HepG2 (cell line): ENCODE measurements around the gene FRMD4B. TPM values are rescaled to one million over a fixed set of nuclear protein-coding genes. Genes with fewer than 3 reads are reported as not detected.
A peak's percentile ranks its signal among the peaks of the same experiment; 100 is the strongest.

Experiments used
- CCAR2 ChIP-seq: fragments of 200-400 bp; formaldehyde crosslinking; optimal IDR thresholded peaks from 2 replicates; pipeline ENCODE3; 2018; ENCODE audit warnings: low read depth, mild to moderate bottlenecking, low read length, moderate library complexity
- MAFF ChIP-seq: IDR thresholded peaks from 2 replicates; pipeline ENCODE4 v1.6.1; 2011; ENCODE audit warnings: low read depth, low read length, improper control_type of control experiment
- MXD3 ChIP-seq: IDR thresholded peaks from 2 replicates; pipeline ENCODE4 v1.6.1; 2016; ENCODE audit warnings: mild to moderate bottlenecking, missing biosample characterization, missing genetic modification reagents
- POLR2G ChIP-seq: fragments of 200-400 bp; formaldehyde crosslinking; IDR thresholded peaks from 2 replicates; pipeline ENCODE4 v1.6.1; 2018; ENCODE audit warnings: mild to moderate bottlenecking, low read depth, low read length, moderate library complexity
- PRDM15 ChIP-seq: sonication (generic); formaldehyde crosslinking; IDR thresholded peaks from 2 replicates; pipeline ENCODE4 v1.4.0; 2020; ENCODE audit warnings: missing genetic modification reagents
- SOX6 ChIP-seq, 2 experiments: fragments of 450-650 bp in 1 of 2; sonication (generic) in 1 of 2; formaldehyde crosslinking in 1 of 2; IDR thresholded peaks; 2 replicates each; pipeline versions ENCODE4 v1.4.0 to v1.6.1; 2017 to 2020; ENCODE audit warnings: antibody characterized with exemption in 1 of 2, mild to moderate bottlenecking in 1 of 2, missing genetic modification reagents in 1 of 2
- TBX3 ChIP-seq: fragments of 450-650 bp; IDR thresholded peaks from 2 replicates; pipeline ENCODE4 v1.6.1; 2017; ENCODE audit warnings: antibody characterized with exemption, mild to moderate bottlenecking, inconsistent platforms, borderline replicate concordance
- ZNF792 ChIP-seq: IDR thresholded peaks from 2 replicates; pipeline ENCODE4 v1.6.1; 2016
- polyA plus RNA-seq, 8 experiments: library from polyadenylated mRNA; depleted of rRNA in 3 of 8; stranded (reverse) in 7 of 8; unstranded in 1 of 8; fragments of >200 nt; fragmentation: Illumina TruSeq in 4 of 8; extraction: Trizol in 4 of 8; gene quantifications; 2 replicates each; pipeline versions ENCODE4 v1.2.1 to v1.2.3, GENCODE V29; 2011 to 2016; ENCODE audit warnings: low read depth in 4 of 8, missing spikeins in 1 of 8, mixed read lengths in 1 of 8; ENCODE audit not compliant: insufficient read depth in 1 of 8
- total RNA-seq, 5 experiments: library from RNA; depleted of rRNA; stranded (reverse); fragments of >200 nt; fragmentation: Illumina TruSeq; extraction: Trizol; gene quantifications; 2 replicates each; pipeline ENCODE4 v1.2.3, GENCODE V29; 2016; ENCODE audit warnings: low read depth in 1 of 5
- TF ChIP-seq, protein P1 (sequence below), 2 experiments: sonication (generic) in 1 of 2; formaldehyde crosslinking in 1 of 2; IDR thresholded peaks; 2 replicates each; pipeline versions ENCODE4 v1.4.0 to v1.6.1; 2018 to 2020; ENCODE audit warnings: missing genetic modification reagents in 2 of 2, borderline replicate concordance in 1 of 2, low read depth in 1 of 2, mild to moderate bottlenecking in 1 of 2, missing biosample characterization in 1 of 2
- TF ChIP-seq, protein P2 (sequence below): IDR thresholded peaks from 2 replicates; pipeline ENCODE4 v1.6.1; 2016; ENCODE audit warnings: mild to moderate bottlenecking
- TF ChIP-seq, protein P3 (sequence below): sonication (generic); IDR thresholded peaks from 2 replicates; pipeline ENCODE4 v1.6.1; 2016; ENCODE audit warnings: low read depth, borderline replicate concordance
- TF ChIP-seq, protein P4 (sequence below): sonication (generic); formaldehyde crosslinking; conservative IDR thresholded peaks from 2 replicates; pipeline ENCODE4 v1.8.0; 2022; ENCODE audit warnings: mild to moderate bottlenecking, moderate library complexity, missing genetic modification reagents
- TF ChIP-seq, protein P5 (sequence below): sonication (generic); formaldehyde crosslinking; IDR thresholded peaks from 2 replicates; pipeline ENCODE4 v1.4.0; 2020; ENCODE audit warnings: missing genetic modification reagents

Gene FRMD4B
- total and polyA plus RNA-seq, 2 of the 13 experiments (the other 11 are each of a cell fraction or from before 2014, with no cell fraction given): 3.0 to 3.3 TPM

DNA sequence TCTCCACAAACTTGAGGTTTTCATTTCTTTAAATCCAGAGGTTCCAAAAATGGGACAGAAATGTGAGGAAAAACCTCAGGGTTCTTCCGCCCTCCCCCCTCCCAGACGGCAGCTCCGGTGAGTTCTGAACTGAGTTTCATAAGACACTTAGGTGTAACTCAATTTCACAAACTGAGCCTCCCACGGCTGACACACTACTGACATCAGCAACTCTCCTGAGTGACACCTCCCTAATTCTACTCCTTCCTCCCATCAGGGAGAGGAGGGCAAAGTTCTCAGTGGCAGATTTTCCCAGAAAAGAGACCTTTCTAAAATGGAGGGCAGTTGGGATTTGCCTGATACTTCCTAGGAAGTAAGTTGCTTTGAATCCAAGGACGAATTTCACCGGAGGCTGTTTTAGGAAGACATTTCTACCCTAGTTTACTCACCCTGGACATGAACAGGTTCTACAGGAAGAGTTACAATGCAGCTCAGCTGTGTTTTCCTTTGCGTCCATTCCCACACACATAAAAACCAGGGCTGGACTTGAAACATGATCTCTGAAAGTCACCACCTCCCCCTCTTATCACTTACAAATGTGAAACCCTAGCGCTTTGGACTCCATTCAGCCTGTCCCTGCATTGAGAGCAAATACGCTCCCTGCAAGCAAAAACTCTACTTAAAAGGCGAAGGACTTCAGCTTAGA, 185.4 kb downstream of the FRMD4B start (continued):
- TF ChIP-seq, protein P1, sequence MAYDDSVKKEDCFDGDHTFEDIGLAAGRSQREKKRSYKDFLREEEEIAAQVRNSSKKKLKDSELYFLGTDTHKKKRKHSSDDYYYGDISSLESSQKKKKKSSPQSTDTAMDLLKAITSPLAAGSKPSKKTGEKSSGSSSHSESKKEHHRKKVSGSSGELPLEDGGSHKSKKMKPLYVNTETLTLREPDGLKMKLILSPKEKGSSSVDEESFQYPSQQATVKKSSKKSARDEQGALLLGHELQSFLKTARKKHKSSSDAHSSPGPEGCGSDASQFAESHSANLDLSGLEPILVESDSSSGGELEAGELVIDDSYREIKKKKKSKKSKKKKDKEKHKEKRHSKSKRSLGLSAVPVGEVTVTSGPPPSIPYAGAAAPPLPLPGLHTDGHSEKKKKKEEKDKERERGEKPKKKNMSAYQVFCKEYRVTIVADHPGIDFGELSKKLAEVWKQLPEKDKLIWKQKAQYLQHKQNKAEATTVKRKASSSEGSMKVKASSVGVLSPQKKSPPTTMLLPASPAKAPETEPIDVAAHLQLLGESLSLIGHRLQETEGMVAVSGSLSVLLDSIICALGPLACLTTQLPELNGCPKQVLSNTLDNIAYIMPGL (CRISPR knock-in tag; IDR thresholded peaks at IDR 0.05; ENCODE audit: borderline replicate concordance in 1 of 2, low read depth in 1 of 2): 0 out of 4 replicates have a peak, but pooled peaks of 1 of the 2 experiments have one; percentile 26
- no peak for TF ChIP-seq SOX6 (IDR thresholded peaks at IDR 0.05)
- TF ChIP-seq SOX6 (CRISPR knock-in tag; IDR thresholded peaks at IDR 0.05): peak; percentile 40; the same call in 1 of the 2 replicates
- peak; percentile 19; the same call in 1 of the 2 replicates for TF ChIP-seq MAFF
- TF ChIP-seq ZNF792: no peak
- TF ChIP-seq TBX3: peak; percentile 73; the same call in 1 of the 2 replicates
- TF ChIP-seq MXD3 (CRISPR knock-in tag): no peak
- TF ChIP-seq, protein P2, sequence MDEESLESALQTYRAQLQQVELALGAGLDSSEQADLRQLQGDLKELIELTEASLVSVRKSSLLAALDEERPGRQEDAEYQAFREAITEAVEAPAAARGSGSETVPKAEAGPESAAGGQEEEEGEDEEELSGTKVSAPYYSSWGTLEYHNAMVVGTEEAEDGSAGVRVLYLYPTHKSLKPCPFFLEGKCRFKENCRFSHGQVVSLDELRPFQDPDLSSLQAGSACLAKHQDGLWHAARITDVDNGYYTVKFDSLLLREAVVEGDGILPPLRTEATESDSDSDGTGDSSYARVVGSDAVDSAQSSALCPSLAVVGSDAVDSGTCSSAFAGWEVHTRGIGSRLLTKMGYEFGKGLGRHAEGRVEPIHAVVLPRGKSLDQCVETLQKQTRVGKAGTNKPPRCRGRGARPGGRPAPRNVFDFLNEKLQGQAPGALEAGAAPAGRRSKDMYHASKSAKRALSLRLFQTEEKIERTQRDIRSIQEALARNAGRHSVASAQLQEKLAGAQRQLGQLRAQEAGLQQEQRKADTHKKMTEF (CRISPR knock-in tag): peak; percentile 41; the same call in 1 of the 2 replicates
- TF ChIP-seq, protein P3, sequence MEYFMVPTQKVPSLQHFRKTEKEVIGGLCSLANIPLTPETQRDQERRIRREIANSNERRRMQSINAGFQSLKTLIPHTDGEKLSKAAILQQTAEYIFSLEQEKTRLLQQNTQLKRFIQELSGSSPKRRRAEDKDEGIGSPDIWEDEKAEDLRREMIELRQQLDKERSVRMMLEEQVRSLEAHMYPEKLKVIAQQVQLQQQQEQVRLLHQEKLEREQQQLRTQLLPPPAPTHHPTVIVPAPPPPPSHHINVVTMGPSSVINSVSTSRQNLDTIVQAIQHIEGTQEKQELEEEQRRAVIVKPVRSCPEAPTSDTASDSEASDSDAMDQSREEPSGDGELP: peak; percentile 88
- peak; percentile 59 for TF ChIP-seq POLR2G
- TF ChIP-seq, protein P4, sequence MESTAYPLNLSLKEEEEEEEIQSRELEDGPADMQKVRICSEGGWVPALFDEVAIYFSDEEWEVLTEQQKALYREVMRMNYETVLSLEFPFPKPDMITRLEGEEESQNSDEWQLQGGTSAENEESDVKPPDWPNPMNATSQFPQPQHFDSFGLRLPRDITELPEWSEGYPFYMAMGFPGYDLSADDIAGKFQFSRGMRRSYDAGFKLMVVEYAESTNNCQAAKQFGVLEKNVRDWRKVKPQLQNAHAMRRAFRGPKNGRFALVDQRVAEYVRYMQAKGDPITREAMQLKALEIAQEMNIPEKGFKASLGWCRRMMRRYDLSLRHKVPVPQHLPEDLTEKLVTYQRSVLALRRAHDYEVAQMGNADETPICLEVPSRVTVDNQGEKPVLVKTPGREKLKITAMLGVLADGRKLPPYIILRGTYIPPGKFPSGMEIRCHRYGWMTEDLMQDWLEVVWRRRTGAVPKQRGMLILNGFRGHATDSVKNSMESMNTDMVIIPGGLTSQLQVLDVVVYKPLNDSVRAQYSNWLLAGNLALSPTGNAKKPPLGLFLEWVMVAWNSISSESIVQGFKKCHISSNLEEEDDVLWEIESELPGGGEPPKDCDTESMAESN: 0 out of 2 replicates have a peak, but pooled peaks have one; percentile 22
- TF ChIP-seq, protein P5, sequence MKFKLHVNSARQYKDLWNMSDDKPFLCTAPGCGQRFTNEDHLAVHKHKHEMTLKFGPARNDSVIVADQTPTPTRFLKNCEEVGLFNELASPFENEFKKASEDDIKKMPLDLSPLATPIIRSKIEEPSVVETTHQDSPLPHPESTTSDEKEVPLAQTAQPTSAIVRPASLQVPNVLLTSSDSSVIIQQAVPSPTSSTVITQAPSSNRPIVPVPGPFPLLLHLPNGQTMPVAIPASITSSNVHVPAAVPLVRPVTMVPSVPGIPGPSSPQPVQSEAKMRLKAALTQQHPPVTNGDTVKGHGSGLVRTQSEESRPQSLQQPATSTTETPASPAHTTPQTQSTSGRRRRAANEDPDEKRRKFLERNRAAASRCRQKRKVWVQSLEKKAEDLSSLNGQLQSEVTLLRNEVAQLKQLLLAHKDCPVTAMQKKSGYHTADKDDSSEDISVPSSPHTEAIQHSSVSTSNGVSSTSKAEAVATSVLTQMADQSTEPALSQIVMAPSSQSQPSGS (CRISPR knock-in tag): 0 out of 2 replicates have a peak, but pooled peaks have one; percentile 25
- TF ChIP-seq PRDM15 (CRISPR knock-in tag): peak; percentile 65; the same call in 1 of the 2 replicates
- TF ChIP-seq CCAR2: peak; percentile 48
